ENCODE results near the gene GRAMD2B.

GRCh38 chr5:126488443-126489065, 65.3 kb downstream of the GRAMD2B start:
- no peak for TF ChIP-seq CTCF (IDR thresholded peaks at IDR 0.05)
- no peak for TF ChIP-seq EZH2 (IDR thresholded peaks at IDR 0.05)
